ENCODE data around the gene ADAMTS18.

ADAMTS18 gene

DNA sequence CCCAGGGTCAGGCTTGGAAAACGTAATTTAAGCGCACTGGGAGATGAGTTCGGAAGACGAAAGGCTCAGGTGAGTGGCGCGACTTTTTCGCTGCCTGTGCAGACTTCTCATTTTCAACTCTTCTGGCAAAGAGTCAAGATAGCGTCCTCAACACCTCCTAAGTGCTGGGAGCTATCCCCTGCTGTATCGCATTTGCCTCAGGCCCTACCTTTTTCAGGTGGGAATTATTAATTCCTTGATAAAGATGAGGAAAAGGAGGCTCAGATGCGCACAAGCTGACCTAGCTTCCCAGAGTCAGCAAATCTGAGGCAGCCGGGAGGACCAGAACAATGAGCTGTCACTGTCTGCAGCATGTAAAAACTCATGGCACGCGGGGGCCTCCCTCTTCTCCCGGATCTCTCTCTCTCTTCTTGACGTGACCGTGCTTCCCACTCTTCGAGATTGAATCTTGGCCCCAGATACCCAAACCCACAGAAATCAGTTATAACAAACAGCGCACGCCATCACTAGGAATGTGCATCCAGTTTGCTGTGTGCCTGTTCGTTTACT, 512 bp upstream of the ADAMTS18 start:
- DNase-seq, result no peak

- DNase-seq, result no peak
Observed at GRCh38 chr16:77434022-77434529, 758 bp downstream of the ADAMTS18 start.

- no peak for DNase-seq
Observed at GRCh38 chr16:77433146-77433545, 1.7 kb downstream of the ADAMTS18 start.

DNA sequence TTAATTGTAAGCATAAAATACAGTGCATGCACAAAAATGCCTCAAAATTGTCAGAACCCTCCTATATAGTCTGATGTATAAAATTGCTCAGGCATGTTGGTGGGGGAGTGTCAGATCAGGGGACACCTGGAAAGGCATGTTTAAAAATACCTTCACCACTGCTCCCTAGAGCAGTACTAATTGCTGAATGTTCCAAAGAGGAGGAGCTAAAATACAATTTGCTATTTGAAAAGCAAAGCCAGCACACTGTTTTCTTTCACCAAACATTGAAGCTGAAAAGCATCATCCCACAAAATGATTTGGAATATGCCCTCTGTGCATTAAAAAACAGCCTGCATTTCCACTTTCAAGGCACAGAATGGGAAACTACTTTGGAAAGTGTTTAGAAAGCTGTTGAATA, 2.6 kb downstream of the ADAMTS18 start:
- DNase-seq, result no peak

GRCh38 chr16:77430787-77431585, 3.8 kb downstream of the ADAMTS18 start:
- no peak for DNase-seq

DNA sequence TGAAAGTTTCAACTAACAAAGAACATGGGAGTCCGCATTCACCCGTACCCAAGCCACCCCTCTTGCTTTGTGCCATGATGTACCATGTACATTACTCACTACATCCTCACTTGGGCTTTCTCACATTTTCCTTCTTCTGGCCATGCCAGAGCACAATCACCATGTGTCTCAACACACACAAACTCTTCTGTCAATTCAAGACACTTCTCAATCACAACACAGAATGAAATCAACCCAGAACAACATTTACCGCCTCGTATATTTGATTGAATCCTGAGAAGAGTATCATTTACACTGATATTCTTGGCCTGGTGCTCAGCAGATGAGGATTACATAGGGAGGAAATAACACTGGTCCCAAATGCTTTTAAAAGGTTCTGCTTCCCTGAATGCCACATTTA, 4.5 kb downstream of the ADAMTS18 start:
- DNase-seq, result no peak

DNA sequence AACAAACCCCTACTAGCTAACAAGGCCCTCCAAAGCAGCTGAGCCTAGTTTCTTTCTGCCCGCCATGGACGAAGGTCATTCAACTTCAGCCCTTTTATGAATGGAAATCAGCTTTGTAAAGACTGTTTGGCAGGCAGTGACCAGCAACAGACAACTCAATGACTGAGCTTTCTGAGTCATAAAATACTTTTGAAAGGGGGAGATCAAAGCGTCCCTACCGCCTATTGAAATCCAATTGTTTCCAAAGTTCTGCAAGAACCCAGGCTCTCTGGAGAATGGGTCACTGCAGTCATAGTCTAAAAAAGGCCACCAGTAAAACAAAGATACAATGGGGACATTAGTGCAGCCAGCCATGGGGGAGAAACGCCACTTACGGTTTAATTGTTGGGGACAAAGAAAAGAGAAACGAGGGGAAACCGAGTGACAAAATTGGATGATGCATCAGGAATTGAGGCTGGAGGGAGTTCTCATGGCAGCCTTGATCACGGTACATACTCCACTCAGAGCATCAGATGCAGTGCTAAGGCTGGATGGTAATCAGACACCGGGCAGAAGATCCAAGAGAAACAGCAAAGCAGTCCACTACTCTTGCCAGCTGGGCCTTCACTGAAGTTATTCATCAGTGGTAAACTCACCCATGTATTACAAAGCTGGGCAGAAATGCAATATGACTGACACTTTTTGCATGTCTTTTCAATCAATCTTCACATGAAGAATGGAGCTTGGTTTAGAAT, 9.8 kb downstream of the ADAMTS18 start:
- DNase-seq, result no peak

GRCh38 chr16:77422196-77422784, 12.5 kb downstream of the ADAMTS18 start:
- DNase-seq, result no peak

GRCh38 chr16:77416939-77417480, 17.8 kb downstream of the ADAMTS18 start:
- DNase-seq, result no peak

DNA sequence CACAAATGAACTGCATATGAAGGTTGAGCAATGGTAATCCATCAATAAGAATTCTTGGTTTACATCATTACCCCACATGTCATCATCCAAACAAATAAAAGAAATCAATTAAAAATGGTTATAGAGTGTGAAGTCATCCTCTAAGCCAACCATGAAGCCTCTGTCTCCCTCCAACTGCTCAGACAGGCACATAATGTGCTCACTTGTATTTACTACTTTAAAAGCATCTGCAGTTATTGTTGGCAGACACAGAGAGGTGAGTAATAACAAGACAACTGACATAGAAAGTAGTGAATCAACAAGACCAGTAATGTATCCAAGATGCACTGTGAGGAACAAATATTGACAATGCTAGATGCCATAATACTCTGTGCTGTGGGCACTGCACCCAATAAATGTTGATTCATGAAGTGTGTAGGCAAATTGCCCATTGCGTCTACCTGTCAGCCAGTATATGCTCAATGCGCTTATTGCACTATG, 20.0 kb downstream of the ADAMTS18 start:
- no peak for DNase-seq

DNA sequence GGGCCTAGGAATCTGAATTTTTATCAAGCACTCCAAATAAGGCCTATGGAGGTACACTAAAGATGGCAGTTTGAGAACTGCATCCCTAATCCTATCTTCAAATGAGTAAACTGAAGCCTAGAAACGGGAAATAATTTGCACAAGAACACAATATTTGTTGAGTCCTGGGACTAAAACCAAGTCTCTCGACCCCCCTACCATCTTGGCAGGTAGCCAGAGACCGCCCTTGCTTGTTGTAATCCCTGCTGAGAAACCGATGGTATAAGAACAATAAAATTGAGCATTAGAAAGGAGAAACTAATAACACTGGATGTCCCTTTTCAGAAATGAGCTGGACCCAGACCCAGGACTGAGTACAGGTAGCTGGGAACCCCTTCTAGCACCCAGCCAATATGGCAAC, 24.4 kb downstream of the ADAMTS18 start:
- no peak for DNase-seq

- no peak for DNase-seq
Observed at GRCh38 chr16:77409311-77409710, 25.5 kb downstream of the ADAMTS18 start.

- DNase-seq, result no peak
Observed at GRCh38 chr16:77408607-77409006, 26.2 kb downstream of the ADAMTS18 start.

GRCh38 chr16:77406680-77407079, 28.2 kb downstream of the ADAMTS18 start:
- DNase-seq, result no peak

GRCh38 chr16:77404775-77405174, 30.1 kb downstream of the ADAMTS18 start:
- DNase-seq, result no peak

- no peak for DNase-seq
Observed at GRCh38 chr16:77403732-77404131, 31.1 kb downstream of the ADAMTS18 start.

GRCh38 chr16:77402672-77403071, 32.2 kb downstream of the ADAMTS18 start:
- no peak for DNase-seq

GRCh38 chr16:77402118-77402517, 32.7 kb downstream of the ADAMTS18 start:
- no peak for DNase-seq

GRCh38 chr16:77399546-77399945, 35.3 kb downstream of the ADAMTS18 start:
- DNase-seq, result no peak

- no peak for DNase-seq
Observed at GRCh38 chr16:77399066-77399465, 35.8 kb downstream of the ADAMTS18 start.

GRCh38 chr16:77398495-77398894, 36.3 kb downstream of the ADAMTS18 start:
- no peak for DNase-seq

DNA sequence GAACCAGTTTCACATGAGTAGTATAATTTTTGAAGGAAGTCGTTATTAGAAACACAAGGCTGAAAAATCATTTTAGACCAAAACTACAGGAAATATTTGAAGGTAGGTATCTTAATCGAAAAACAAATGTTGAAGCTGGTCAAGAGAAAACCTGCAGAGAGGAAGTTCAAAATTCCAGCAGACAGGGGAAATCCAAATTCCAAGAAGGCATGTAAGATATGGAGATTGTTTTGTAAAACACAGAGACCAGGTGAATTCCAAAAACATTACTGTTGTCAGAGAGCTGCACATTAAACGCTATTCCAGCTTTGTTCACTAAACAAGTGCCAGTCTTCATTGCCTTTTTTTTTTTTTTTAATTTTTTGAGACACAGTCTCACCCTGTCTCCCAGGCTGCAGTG, 38.4 kb downstream of the ADAMTS18 start:
- DNase-seq, result no peak

DNA sequence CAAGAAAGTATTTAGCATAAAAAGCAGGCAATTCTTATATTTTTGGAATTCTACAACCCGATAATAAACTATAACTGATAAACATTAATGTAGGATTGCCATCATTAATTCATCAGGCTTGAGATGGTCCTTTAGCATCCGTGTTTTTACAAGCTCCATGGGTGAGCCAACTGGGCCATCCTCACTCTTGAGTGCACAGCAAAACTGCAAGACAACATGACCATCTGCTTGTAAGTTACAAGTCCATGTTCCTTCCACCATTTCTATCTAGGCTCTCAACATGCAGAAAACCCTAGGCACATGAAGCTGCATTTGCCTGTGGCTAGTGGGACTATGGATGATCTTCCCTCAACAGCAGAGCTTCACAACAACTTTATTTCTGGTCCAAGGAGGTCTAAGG, 40.1 kb downstream of the ADAMTS18 start:
- DNase-seq, result no peak

Data from CD4-positive, alpha-beta T cell treated with Interleukin-4 for 1 hour (primary cell).